MM.1S (cell line): ENCODE measurements around the gene NTRK1.

Source experiments
- CTCF ChIP-seq: fragments of 300-600 bp; sonication (generic); IDR thresholded peaks from 2 replicates; pipeline ENCODE4 v1.5.1; 2016; ENCODE audit warnings: antibody characterized with exemption, low read length, mixed read lengths
- EZH2 ChIP-seq: fragments of 300-600 bp; sonication (generic); optimal IDR thresholded peaks from 2 replicates; pipeline ENCODE3; 2017; ENCODE audit warnings: low read depth, mild to moderate bottlenecking, antibody characterized with exemption, low read length, mixed read lengths

GRCh38 chr1:156879876-156880275 is 19.2 kb downstream of the NTRK1 start:
- no peak for TF ChIP-seq EZH2
- no peak for TF ChIP-seq CTCF
